Activated CD8-positive, alpha-beta T cell treated with anti-CD3 and anti-CD28 coated beads for 36 hours (primary cell): Measurements from ENCODE around the gene SPATA32. TPM values are rescaled to one million over a fixed set of nuclear protein-coding genes. Genes with fewer than 3 reads are reported as not detected.

Experiments used
- ATAC-seq: fragments of 200-7000 bp; cut with Tn5 transposase; one replicate; pipeline ENCODE4 v1.10.0; 2021; ENCODE audit warnings: mild to moderate bottlenecking, moderate library complexity
- CTCF ChIA-PET: fragments of 350-600 bp; sonication (Branson Sonifier 250); formaldehyde crosslinking; loops from one replicate; lab custom pipeline; 2021; ENCODE audit warnings: antibody characterized with exemption; lab: Charles Lee
- POLR2A ChIA-PET: fragments of 350-600 bp; sonication (Branson Sonifier 250); formaldehyde crosslinking; loops from one replicate; lab custom pipeline; 2021; ENCODE audit warnings: antibody characterized with exemption; lab: Charles Lee
- DNase-seq: peaks from one replicate; pipeline ENCODE4 v3.0.0-alpha.2; 2020
- H3K27ac Mint-ChIP-seq: one replicate; pipeline ENCODE4 v1.8.0; 2021; ENCODE audit warnings: mild to moderate bottlenecking, mixed read lengths
- H3K27me3 Mint-ChIP-seq: one replicate; pipeline ENCODE4 v1.8.0; 2021; ENCODE audit warnings: mixed read lengths
- H3K36me3 Mint-ChIP-seq: one replicate; pipeline ENCODE4 v1.8.0; 2021; ENCODE audit warnings: low read depth, mixed read lengths
- H3K4me1 Mint-ChIP-seq: one replicate; pipeline ENCODE4 v1.8.0; 2021; ENCODE audit warnings: low read depth, mixed read lengths
- H3K4me3 Mint-ChIP-seq: one replicate; pipeline ENCODE4 v1.8.0; 2021; ENCODE audit warnings: mild to moderate bottlenecking, moderate library complexity, mixed read lengths
- H3K9me3 Mint-ChIP-seq: one replicate; pipeline ENCODE4 v1.8.0; 2021; ENCODE audit warnings: mixed read lengths
- intact Hi-C: fragments of 100-400 bp; cut with micrococcal nuclease; formaldehyde crosslinking; loops from one replicate; pipeline ENCODE4 v1.10.0; 2022
- total RNA-seq, 2 experiments: library from RNA; stranded (reverse); gene quantifications; one replicate each; pipeline ENCODE4 v1.2.3, GENCODE V29; 2021
- TF ChIP-seq, protein P1 (sequence below): fragments of 200-600 bp; IDR thresholded peaks from one replicate; pipeline ENCODE4 v1.8.0; 2022; ENCODE audit warnings: antibody characterized with exemption, mild to moderate bottlenecking

The SPATA32 gene
- total RNA-seq, 2 experiments from 2014 or later, result 0.27 to 0.63 TPM

DNA sequence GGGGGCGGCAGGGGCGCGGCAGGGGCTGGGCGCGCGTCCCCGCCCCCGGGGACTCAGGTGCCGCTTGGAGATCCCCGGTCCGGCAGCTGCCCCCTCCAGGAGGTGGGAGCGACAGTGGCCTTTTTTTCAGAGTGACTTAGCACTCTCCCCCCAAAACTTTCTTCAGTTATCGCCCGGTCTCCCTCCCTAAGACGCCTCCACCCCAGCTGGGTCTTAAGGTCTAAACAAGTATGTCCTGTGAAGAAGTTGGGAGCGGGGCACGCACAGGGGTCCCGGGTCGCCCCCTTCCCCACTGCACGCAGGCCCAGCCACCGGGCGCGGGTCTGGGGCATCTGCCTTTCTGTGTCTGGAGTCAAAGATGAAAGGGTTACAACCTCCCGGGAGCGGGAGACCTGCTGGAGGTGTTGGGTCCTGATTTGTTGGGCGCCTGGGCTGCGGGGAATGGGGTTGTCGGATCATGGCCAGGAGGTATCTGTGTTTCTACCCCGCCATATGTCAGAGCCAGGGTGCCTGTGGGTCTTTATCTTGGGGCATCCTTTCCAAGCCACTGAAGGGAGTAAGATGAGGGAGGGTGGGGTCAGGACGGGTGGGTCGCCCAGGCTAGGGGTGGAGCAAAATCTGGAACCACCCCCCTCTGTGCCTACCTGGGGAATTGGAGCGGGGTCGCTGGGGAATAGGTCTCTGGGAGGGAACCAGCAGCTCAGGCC lies 39.5 kb downstream of the SPATA32 start:
- Mint-ChIP-seq H3K4me1 (peaks cover 37% of the 10 kb centered on the region), H3K36me3 (peaks cover 69% of the 10 kb centered on the region), H3K4me3 (peak overlapping the region; percentile 99), H3K27me3 (no peaks in the 10 kb centered on the region), H3K9me3 (no peaks in the 10 kb centered on the region), H3K27ac (peak overlapping the region; percentile 99)
- ChIA-PET CTCF (interaction anchor here (0.6 to 10.4 kb wide), 11 partner anchors 12 to 163 kb away, joined by 3 to 406 read pairs (median 7); partner anchors contain the start of genes ACBD4 and HEXIM1), POLR2A (interaction anchor here (0.6 to 21.2 kb wide), 10 partner anchors 16 to 90 kb away, joined by 3 to 399 read pairs (median 4); partner anchors contain the start of genes HEXIM1, HEXIM2 and MAP3K14)
- ATAC-seq (peak; percentile 7), DNase-seq (peak; percentile 76)
- intact Hi-C loops, result loop anchor here (5.0 kb wide), 2 partner anchors 40 to 95 kb away; partner anchors contain the start of genes MAP3K14 and SPATA32
- TF ChIP-seq, protein P1, sequence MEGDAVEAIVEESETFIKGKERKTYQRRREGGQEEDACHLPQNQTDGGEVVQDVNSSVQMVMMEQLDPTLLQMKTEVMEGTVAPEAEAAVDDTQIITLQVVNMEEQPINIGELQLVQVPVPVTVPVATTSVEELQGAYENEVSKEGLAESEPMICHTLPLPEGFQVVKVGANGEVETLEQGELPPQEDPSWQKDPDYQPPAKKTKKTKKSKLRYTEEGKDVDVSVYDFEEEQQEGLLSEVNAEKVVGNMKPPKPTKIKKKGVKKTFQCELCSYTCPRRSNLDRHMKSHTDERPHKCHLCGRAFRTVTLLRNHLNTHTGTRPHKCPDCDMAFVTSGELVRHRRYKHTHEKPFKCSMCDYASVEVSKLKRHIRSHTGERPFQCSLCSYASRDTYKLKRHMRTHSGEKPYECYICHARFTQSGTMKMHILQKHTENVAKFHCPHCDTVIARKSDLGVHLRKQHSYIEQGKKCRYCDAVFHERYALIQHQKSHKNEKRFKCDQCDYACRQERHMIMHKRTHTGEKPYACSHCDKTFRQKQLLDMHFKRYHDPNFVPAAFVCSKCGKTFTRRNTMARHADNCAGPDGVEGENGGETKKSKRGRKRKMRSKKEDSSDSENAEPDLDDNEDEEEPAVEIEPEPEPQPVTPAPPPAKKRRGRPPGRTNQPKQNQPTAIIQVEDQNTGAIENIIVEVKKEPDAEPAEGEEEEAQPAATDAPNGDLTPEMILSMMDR, result no peak

- Mint-ChIP-seq H3K4me1 (peaks cover 34% of the 10 kb centered on the region), H3K27ac (no peak overlapping the region), H3K36me3 (peaks cover 70% of the 10 kb centered on the region), H3K27me3 (no peaks in the 10 kb centered on the region), H3K4me3 (peak overlapping the region; percentile 99), H3K9me3 (no peaks in the 10 kb centered on the region)
- ChIA-PET CTCF (interaction anchor here (0.6 to 10.4 kb wide), 7 partner anchors 12 to 155 kb away, joined by 3 to 406 read pairs (median 43); partner anchors contain the start of genes ACBD4 and HEXIM1), POLR2A (interaction anchor here (0.6 to 21.2 kb wide), 6 partner anchors 17 to 90 kb away, joined by 3 to 399 read pairs (median 7); partner anchors contain the start of genes HEXIM1, HEXIM2 and MAP3K14)
- TF ChIP-seq, protein P1, result no peak
- intact Hi-C loops, result loop anchor here (5.0 kb wide), 2 partner anchors 40 to 95 kb away; partner anchors contain the start of genes MAP3K14 and SPATA32
- ATAC-seq (no peak), DNase-seq (no peak)
Observed at GRCh38 chr17:45222014-45222288, 39.9 kb downstream of the SPATA32 start.

DNA sequence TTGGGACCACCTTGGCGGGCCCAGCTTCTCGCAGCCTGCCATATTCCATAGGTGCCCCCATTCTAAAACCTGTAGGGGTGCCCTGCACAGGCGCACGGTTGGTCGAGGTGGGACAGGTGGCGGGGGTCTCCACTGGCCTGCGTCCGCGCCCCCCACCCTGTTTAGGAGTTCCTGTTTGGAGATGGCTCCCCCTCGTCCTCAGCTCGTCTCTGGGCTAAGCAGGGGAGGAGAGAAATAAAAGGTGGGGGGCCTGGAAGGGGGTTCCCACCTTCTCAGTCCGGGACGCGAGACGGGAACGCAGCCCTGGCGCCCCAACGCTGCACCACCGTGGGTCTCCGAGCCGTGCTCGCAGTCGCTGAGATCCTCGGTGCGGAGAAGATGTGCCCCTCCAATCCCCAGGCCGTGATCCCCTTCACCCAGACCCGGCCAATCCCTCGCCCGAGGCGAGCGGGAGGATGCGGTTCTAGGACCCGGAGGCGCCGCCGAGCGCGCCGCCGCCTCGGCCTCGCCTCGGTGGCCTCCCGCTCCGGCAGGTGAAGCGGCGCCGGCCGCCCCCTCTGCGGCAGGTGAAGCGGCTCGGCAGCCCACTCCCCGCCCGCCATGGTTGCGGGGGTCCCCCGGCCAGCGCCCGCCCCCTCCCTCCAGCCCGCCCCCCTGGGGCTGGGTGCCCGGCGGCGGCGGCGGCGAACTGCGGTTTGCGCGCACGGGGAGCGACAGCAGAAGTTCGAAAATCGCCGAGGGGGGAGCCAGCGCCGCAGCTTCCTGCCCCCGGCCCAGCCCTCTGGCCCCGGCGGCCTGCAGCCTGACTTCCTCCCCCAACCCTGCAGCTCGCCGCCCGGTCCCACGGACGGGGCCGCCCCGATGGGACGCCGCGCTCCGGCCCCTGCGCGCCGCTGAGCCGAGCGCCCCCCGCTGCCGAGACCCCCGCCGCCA lies 40.5 kb downstream of the SPATA32 start, which contains the start of gene FMNL1:
FMNL1 (plus strand) TSS at position 805 of the 933 bp plus-strand sequence. CDS start 240 bp downstream, outside the sequence.
- ChIA-PET POLR2A (interaction anchor here (0.6 to 21.2 kb wide), 7 partner anchors 17 to 91 kb away, joined by 3 to 399 read pairs (median 3); partner anchors contain the start of genes HEXIM1, HEXIM2 and MAP3K14), CTCF (interaction anchor here (0.6 to 10.4 kb wide), 15 partner anchors 13 to 166 kb away, joined by 3 to 406 read pairs (median 40); partner anchors contain the start of genes ACBD4, HEXIM1 and MAP3K14)
- ATAC-seq, result no peak

GRCh38 chr17:45220079-45220478 lies 41.8 kb downstream of the SPATA32 start:
- ChIA-PET POLR2A (interaction anchor here (1.2 to 21.2 kb wide), 5 partner anchors 19 to 92 kb away, joined by 3 to 399 read pairs (median 23); partner anchors contain the start of genes HEXIM1 and MAP3K14), CTCF (interaction anchor here (0.6 to 10.4 kb wide), 22 partner anchors 14 to 167 kb away, joined by 3 to 406 read pairs (median 18); partner anchors contain the start of genes ACBD4, HEXIM1, HEXIM2 and MAP3K14)
- intact Hi-C loops, result loop anchor here (5.0 kb wide), 2 partner anchors 42 to 97 kb away; partner anchors contain the start of genes MAP3K14 and SPATA32
- ATAC-seq (no peak), DNase-seq (no peak)
- Mint-ChIP-seq H3K4me1 (peaks cover 27% of the 10 kb centered on the region), H3K27me3 (no peaks in the 10 kb centered on the region), H3K4me3 (peak overlapping the region; percentile 94), H3K27ac (peak overlapping the region; percentile 53), H3K9me3 (no peaks in the 10 kb centered on the region), H3K36me3 (peaks cover 69% of the 10 kb centered on the region)
- TF ChIP-seq, protein P1, result no peak

More for the DNA sequence above, 40.5 kb downstream of the SPATA32 start, which contains the start of gene FMNL1:
- Mint-ChIP-seq H3K4me3 (peak within 1 kb of the TSS; percentile 99), H3K4me1 (peaks cover 33% of the 10 kb centered on the region), H3K27me3 (no peaks in the 10 kb centered on the region), H3K9me3 (no peaks in the 10 kb centered on the region), H3K36me3 (peaks cover 70% of the 10 kb centered on the region), H3K27ac (peak within 1 kb of the TSS; percentile 99)
- intact Hi-C loops, result loop anchor here (5.0 kb wide), 2 partner anchors 41 to 96 kb away; partner anchors contain the start of genes MAP3K14 and SPATA32
- TF ChIP-seq, protein P1, result no peak
- peak; percentile 73 for DNase-seq
